ENCODE results near the gene WFIKKN2. TPM values are rescaled to one million over a fixed set of nuclear protein-coding genes. Genes with fewer than 3 reads are reported as not detected.

The WFIKKN2 gene
- total and polyA plus RNA-seq, 2 of the 13 experiments (the other 11 are each of a cell fraction or from before 2014, with no cell fraction given), result not detected

DNA sequence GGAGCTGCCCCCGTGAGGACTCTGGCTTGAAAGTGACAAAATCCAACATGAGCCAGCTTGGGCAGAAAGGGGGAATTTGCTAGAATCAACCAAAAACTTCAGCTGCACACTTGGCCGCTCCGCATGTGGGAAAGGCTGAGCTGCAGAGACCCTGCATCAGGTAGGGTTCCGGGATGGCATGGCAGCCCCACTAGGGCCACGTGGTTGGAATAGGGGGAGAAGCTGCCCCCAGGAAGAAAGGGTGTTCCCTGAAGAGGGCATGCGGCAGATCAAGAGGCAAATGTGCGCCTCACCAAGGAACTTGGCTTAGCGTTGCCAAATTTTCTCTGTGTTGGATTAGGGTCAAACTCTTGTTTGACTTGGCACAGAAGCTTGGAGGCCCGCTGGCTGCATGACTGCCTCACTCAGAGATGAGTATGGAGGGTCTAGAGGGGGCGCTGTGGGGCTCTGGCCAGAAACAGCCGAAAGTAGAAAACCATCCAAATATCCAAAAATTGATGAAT lies 29.2 kb upstream of the WFIKKN2 start (continued):
- TF ChIP-seq KDM2A (CRISPR knock-in tag; IDR thresholded peaks at IDR 0.05; ENCODE audit: borderline replicate concordance, low read depth), result peak; percentile 39; the same call in 1 of the 2 replicates
- TF ChIP-seq FOXO1 (CRISPR knock-in tag; IDR thresholded peaks at IDR 0.05), result 0 out of 2 replicates have a peak, but pooled peaks have one; percentile 34
- TF ChIP-seq, protein P1, sequence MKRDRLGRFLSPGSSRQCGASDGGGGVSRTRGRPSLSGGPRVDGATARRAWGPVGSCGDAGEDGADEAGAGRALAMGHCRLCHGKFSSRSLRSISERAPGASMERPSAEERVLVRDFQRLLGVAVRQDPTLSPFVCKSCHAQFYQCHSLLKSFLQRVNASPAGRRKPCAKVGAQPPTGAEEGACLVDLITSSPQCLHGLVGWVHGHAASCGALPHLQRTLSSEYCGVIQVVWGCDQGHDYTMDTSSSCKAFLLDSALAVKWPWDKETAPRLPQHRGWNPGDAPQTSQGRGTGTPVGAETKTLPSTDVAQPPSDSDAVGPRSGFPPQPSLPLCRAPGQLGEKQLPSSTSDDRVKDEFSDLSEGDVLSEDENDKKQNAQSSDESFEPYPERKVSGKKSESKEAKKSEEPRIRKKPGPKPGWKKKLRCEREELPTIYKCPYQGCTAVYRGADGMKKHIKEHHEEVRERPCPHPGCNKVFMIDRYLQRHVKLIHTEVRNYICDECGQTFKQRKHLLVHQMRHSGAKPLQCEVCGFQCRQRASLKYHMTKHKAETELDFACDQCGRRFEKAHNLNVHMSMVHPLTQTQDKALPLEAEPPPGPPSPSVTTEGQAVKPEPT (CRISPR knock-in tag; IDR thresholded peaks at IDR 0.05; ENCODE audit: low read depth), result no peak
- no peak for TF ChIP-seq MTF1 (CRISPR knock-in tag; IDR thresholded peaks at IDR 0.05)
- TF ChIP-seq KDM1A (CRISPR knock-in tag; IDR thresholded peaks at IDR 0.05), result no peak
- TF ChIP-seq, protein P2, sequence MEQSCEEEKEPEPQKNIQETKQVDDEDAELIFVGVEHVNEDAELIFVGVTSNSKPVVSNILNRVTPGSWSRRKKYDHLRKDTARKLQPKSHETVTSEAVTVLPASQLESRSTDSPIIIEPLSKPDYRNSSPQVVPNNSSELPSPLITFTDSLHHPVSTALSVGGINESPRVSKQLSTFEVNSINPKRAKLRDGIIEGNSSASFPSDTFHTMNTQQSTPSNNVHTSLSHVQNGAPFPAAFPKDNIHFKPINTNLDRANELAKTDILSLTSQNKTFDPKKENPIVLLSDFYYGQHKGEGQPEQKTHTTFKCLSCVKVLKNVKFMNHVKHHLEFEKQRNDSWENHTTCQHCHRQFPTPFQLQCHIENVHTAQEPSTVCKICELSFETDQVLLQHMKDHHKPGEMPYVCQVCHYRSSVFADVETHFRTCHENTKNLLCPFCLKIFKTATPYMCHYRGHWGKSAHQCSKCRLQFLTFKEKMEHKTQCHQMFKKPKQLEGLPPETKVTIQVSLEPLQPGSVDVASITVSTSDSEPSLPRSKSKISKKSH (CRISPR knock-in tag; IDR thresholded peaks at IDR 0.05; ENCODE audit: borderline replicate concordance), result 0 out of 2 replicates have a peak, but pooled peaks have one; percentile 38
- no peak for TF ChIP-seq ZNF296 (CRISPR knock-in tag; conservative IDR thresholded peaks at IDR 0.05)
- TF ChIP-seq, protein P3, sequence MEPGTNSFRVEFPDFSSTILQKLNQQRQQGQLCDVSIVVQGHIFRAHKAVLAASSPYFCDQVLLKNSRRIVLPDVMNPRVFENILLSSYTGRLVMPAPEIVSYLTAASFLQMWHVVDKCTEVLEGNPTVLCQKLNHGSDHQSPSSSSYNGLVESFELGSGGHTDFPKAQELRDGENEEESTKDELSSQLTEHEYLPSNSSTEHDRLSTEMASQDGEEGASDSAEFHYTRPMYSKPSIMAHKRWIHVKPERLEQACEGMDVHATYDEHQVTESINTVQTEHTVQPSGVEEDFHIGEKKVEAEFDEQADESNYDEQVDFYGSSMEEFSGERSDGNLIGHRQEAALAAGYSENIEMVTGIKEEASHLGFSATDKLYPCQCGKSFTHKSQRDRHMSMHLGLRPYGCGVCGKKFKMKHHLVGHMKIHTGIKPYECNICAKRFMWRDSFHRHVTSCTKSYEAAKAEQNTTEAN (CRISPR knock-in tag; conservative IDR thresholded peaks at IDR 0.05), result no peak
- peak; percentile 78; the same call in 1 of the 2 replicates for TF ChIP-seq NFIC (IDR thresholded peaks at IDR 0.05; ENCODE audit: low read length)
- TF ChIP-seq ZNF333 (CRISPR knock-in tag; IDR thresholded peaks at IDR 0.05; ENCODE audit: borderline replicate concordance), result no peak
- TF ChIP-seq JUND (CRISPR knock-in tag; IDR thresholded peaks at IDR 0.05), result no peak
- no peak for TF ChIP-seq NFAT5 (CRISPR knock-in tag; IDR thresholded peaks at IDR 0.05)
- TF ChIP-seq, protein P4, sequence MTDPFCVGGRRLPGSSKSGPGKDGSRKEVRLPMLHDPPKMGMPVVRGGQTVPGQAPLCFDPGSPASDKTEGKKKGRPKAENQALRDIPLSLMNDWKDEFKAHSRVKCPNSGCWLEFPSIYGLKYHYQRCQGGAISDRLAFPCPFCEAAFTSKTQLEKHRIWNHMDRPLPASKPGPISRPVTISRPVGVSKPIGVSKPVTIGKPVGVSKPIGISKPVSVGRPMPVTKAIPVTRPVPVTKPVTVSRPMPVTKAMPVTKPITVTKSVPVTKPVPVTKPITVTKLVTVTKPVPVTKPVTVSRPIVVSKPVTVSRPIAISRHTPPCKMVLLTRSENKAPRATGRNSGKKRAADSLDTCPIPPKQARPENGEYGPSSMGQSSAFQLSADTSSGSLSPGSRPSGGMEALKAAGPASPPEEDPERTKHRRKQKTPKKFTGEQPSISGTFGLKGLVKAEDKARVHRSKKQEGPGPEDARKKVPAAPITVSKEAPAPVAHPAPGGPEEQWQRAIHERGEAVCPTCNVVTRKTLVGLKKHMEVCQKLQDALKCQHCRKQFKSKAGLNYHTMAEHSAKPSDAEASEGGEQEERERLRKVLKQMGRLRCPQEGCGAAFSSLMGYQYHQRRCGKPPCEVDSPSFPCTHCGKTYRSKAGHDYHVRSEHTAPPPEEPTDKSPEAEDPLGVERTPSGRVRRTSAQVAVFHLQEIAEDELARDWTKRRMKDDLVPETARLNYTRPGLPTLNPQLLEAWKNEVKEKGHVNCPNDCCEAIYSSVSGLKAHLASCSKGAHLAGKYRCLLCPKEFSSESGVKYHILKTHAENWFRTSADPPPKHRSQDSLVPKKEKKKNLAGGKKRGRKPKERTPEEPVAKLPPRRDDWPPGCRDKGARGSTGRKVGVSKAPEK (CRISPR knock-in tag; IDR thresholded peaks at IDR 0.05; ENCODE audit: borderline replicate concordance), result no peak
- TF ChIP-seq TCF12 (IDR thresholded peaks at IDR 0.05), result no peak
- TF ChIP-seq TCF12 (CRISPR knock-in tag; IDR thresholded peaks at IDR 0.05), result no peak
